H9 (cell line): ENCODE measurements around the gene ATP1B2. TPM values are rescaled to one million over a fixed set of nuclear protein-coding genes. Genes with fewer than 3 reads are reported as not detected.

ENCODE experiments used
- DNase-seq: peaks from one replicate; pipeline ENCODE4 v3.0.0-alpha.2; 2017
- H2AFZ ChIP-seq: one replicate; pipeline ENCODE4 v1.6.1; 2013; ENCODE audit warnings: mild to moderate bottlenecking, low read length, control low read depth, moderate library complexity
- H2AK5ac ChIP-seq: 2 replicates; pipeline ENCODE4 v1.6.1; 2013; ENCODE audit warnings: low read length, control low read depth, mixed read lengths; ENCODE audit not compliant: insufficient read length
- H2BK120ac ChIP-seq: one replicate; pipeline ENCODE4 v1.6.1; 2013; ENCODE audit warnings: low read depth, mild to moderate bottlenecking, low read length, control low read depth, inconsistent platforms; ENCODE audit not compliant: poor library complexity, severe bottlenecking
- H2BK12ac ChIP-seq: 2 replicates; pipeline ENCODE4 v1.6.1; 2013; ENCODE audit warnings: low read length, control low read depth, mixed read lengths, low read depth; ENCODE audit not compliant: insufficient read length
- H2BK15ac ChIP-seq: 2 replicates; pipeline ENCODE4 v1.6.1; 2013; ENCODE audit warnings: low read depth, low read length, control low read depth
- H2BK20ac ChIP-seq: one replicate; pipeline ENCODE4 v1.6.1; 2013; ENCODE audit warnings: low read depth, mild to moderate bottlenecking, low read length, control low read depth, inconsistent platforms; ENCODE audit not compliant: poor library complexity, severe bottlenecking
- H2BK5ac ChIP-seq: 2 replicates; pipeline ENCODE4 v1.6.1; 2013; ENCODE audit warnings: low read length, control low read depth, mixed read lengths; ENCODE audit not compliant: insufficient read length
- H3K14ac ChIP-seq: 2 replicates; pipeline ENCODE4 v1.6.1; 2013; ENCODE audit warnings: low read length, control low read depth; ENCODE audit not compliant: insufficient read depth
- H3K18ac ChIP-seq: 2 replicates; pipeline ENCODE4 v1.6.1; 2013; ENCODE audit warnings: low read depth, mild to moderate bottlenecking, mixed read lengths, low read length, control low read depth; ENCODE audit not compliant: insufficient read length
- H3K23ac ChIP-seq: 2 replicates; pipeline ENCODE4 v1.6.1; 2013; ENCODE audit warnings: low read length, control low read depth, mixed read lengths, low read depth; ENCODE audit not compliant: insufficient read length
- H3K23me2 ChIP-seq: 2 replicates; pipeline ENCODE4 v1.6.1; 2013; ENCODE audit warnings: low read depth, mild to moderate bottlenecking, mixed read lengths, low read length, control low read depth; ENCODE audit not compliant: insufficient read length, poor library complexity, severe bottlenecking
- H3K27ac ChIP-seq: 2 replicates; pipeline ENCODE4 v1.5.1; 2013; ENCODE audit warnings: low read length, control low read depth, mixed read lengths, low read depth; ENCODE audit not compliant: insufficient read length
- H3K27me3 ChIP-seq: 2 replicates; pipeline ENCODE4 v1.6.1; 2013; ENCODE audit warnings: low read length, control low read depth, inconsistent platforms; ENCODE audit not compliant: insufficient read depth
- H3K4ac ChIP-seq: 2 replicates; pipeline ENCODE4 v1.6.1; 2013; ENCODE audit warnings: low read depth, mild to moderate bottlenecking, control low read depth, inconsistent platforms, low read length, moderate library complexity
- H3K4me1 ChIP-seq: 2 replicates; pipeline ENCODE4 v1.6.1; 2013; ENCODE audit warnings: low read length, control low read depth, inconsistent platforms; ENCODE audit not compliant: insufficient read depth
- H3K4me2 ChIP-seq: 2 replicates; pipeline ENCODE4 v1.6.1; 2013; ENCODE audit warnings: low read length, control low read depth, mixed read lengths; ENCODE audit not compliant: insufficient read length, insufficient read depth
- H3K56ac ChIP-seq: 2 replicates; pipeline ENCODE4 v1.6.1; 2013; ENCODE audit warnings: low read depth, mild to moderate bottlenecking, mixed read lengths, low read length, control low read depth; ENCODE audit not compliant: insufficient read length
- H3K79me1 ChIP-seq: 2 replicates; pipeline ENCODE4 v1.6.1; 2013; ENCODE audit warnings: low read depth, mild to moderate bottlenecking, moderate library complexity, low read length, control low read depth, inconsistent platforms; ENCODE audit not compliant: insufficient read depth, poor library complexity, severe bottlenecking
- H3K79me2 ChIP-seq: 2 replicates; pipeline ENCODE4 v1.6.1; 2013; ENCODE audit warnings: low read length, control low read depth, inconsistent platforms; ENCODE audit not compliant: insufficient read depth
- H3K9ac ChIP-seq: 2 replicates; pipeline ENCODE4 v1.6.1; 2013; ENCODE audit warnings: low read length, control low read depth, mixed read lengths; ENCODE audit not compliant: insufficient read length; ENCODE audit errors: extremely low read depth
- H3K9me3 ChIP-seq: one replicate; pipeline ENCODE4 v1.6.1; 2013; ENCODE audit warnings: low read depth, low read length, inconsistent platforms; ENCODE audit not compliant: control insufficient read depth
- H3T11ph ChIP-seq: one replicate; pipeline ENCODE4 v1.6.1; 2013; ENCODE audit warnings: mild to moderate bottlenecking, low read length, control low read depth, inconsistent platforms
- H4K20me1 ChIP-seq: one replicate; pipeline ENCODE4 v1.6.1; 2013; ENCODE audit not compliant: control insufficient read depth, insufficient read length, insufficient read depth
- H4K5ac ChIP-seq: 2 replicates; pipeline ENCODE4 v1.6.1; 2013; ENCODE audit warnings: low read depth, mild to moderate bottlenecking, mixed read lengths, low read length, control low read depth; ENCODE audit not compliant: insufficient read length
- H4K8ac ChIP-seq: replicated peaks from 2 replicates; pipeline ENCODE4 v1.6.1; 2013; ENCODE audit warnings: low read length, control low read depth, mixed read lengths, low read depth; ENCODE audit not compliant: insufficient read length
- H4K91ac ChIP-seq: 2 replicates; pipeline ENCODE4 v1.6.1; 2013; ENCODE audit warnings: low read depth, mild to moderate bottlenecking, moderate library complexity, mixed read lengths, low read length, control low read depth; ENCODE audit not compliant: insufficient read length
- H3K27ac Mint-ChIP-seq, 3 experiments: 2 replicates in 2 of 3; 3 replicates in 1 of 3; pipeline ENCODE4 v1.8.0; 2020 to 2021; ENCODE audit warnings: mixed read lengths in 3 of 3, mild to moderate bottlenecking in 1 of 3, moderate library complexity in 1 of 3
- H3K27me3 Mint-ChIP-seq: 2 replicates; pipeline ENCODE4 v1.8.0; 2021; ENCODE audit warnings: low read depth, mild to moderate bottlenecking, moderate library complexity, mixed read lengths
- H3K36me3 Mint-ChIP-seq, 3 experiments: 2 replicates in 2 of 3; 3 replicates in 1 of 3; pipeline ENCODE4 v1.8.0; 2020 to 2021; ENCODE audit warnings: low read depth in 3 of 3, mixed read lengths in 3 of 3; ENCODE audit not compliant: insufficient read depth in 1 of 3
- H3K4me1 Mint-ChIP-seq, 2 experiments: 2 replicates each; pipeline ENCODE4 v1.8.0; 2020; ENCODE audit warnings: mixed read lengths in 2 of 2
- H3K4me3 Mint-ChIP-seq, 2 experiments: 2 replicates in 1 of 2; 3 replicates in 1 of 2; pipeline ENCODE4 v1.8.0; 2020 to 2021; ENCODE audit warnings: mild to moderate bottlenecking in 2 of 2, mixed read lengths in 2 of 2, moderate library complexity in 1 of 2
- H3K9me3 Mint-ChIP-seq, 2 experiments: 2 replicates in 1 of 2; 3 replicates in 1 of 2; pipeline ENCODE4 v1.8.0; 2020; ENCODE audit warnings: mild to moderate bottlenecking in 2 of 2, mixed read lengths in 2 of 2, moderate library complexity in 1 of 2
- CTCF ChIP-seq: fragments of 200-600 bp; sonication (generic); conservative IDR thresholded peaks from 3 replicates; pipeline ENCODE4 v1.8.0; 2021; ENCODE audit warnings: antibody characterized with exemption, mild to moderate bottlenecking
- WGBS: extraction: QIAGEN DNeasy Blood & Tissue Kit; methylation state at CpG from one replicate; pipeline ENCODE4 v1.1.7; 2013; ENCODE audit warnings: missing lambda C conversion rate, low lambda C conversion rate, mixed read lengths; ENCODE audit not compliant: insufficient read length; ENCODE audit errors: extremely low coverage; 5-methylcytosine and 5-hydroxymethylcytosine counted together
- total RNA-seq: library from RNA; stranded (reverse); gene quantifications from 2 replicates; pipeline ENCODE4 v1.2.1, GENCODE V29; 2021

ATP1B2 gene
- total RNA-seq, 1 experiment from 2014 or later = 16.2 TPM

GRCh38 chr17:7704601-7705268 lies 54.0 kb downstream of the ATP1B2 start, which contains the start of gene EFNB3:
TSS of gene EFNB3 (plus strand) at chr17:7705202. CDS start at chr17:7705599, 397 bp downstream.
- no peak for TF ChIP-seq CTCF
- peak within 1 kb of the TSS; percentile 93 for H3K4me2 ChIP-seq
- peak within 1 kb of the TSS in 2 of 3 experiments; percentile 88 to 97; a peak in 4 of 7 replicates for H3K27ac Mint-ChIP-seq
- H3K4me1 ChIP-seq = no peaks in the 10 kb centered on the region; the same call in 1 of the 2 replicates
- peaks cover 28% of the 10 kb centered on the region for H3K27me3 Mint-ChIP-seq
- peaks cover 5 to 16% (median 16%) of the 10 kb centered on the region in 3 experiments; a peak in 6 of 7 replicates for H3K36me3 Mint-ChIP-seq
- H3K23me2 ChIP-seq = peaks cover 18% of the 10 kb centered on the region
- no peak within 1 kb of the TSS for H2BK120ac ChIP-seq
- H3K27ac ChIP-seq = no peak within 1 kb of the TSS
- no peak within 1 kb of the TSS for H2BK12ac ChIP-seq
- peak within 1 kb of the TSS; percentile 75 to 87 for H3K4me3 Mint-ChIP-seq
- no peaks in the 10 kb centered on the region for H3K9me3 Mint-ChIP-seq
- no peak within 1 kb of the TSS for H4K91ac ChIP-seq
- H3K79me2 ChIP-seq = no peaks in the 10 kb centered on the region
- H2BK20ac ChIP-seq = no peak within 1 kb of the TSS
- H3K4ac ChIP-seq = no peak within 1 kb of the TSS; the same call in 1 of the 2 replicates
- no peaks in the 10 kb centered on the region; the same call in 1 of the 2 replicates for H3K27me3 ChIP-seq
- peak within 1 kb of the TSS; percentile 31 for H3K18ac ChIP-seq
- H3T11ph ChIP-seq = no peak within 1 kb of the TSS
- no peak within 1 kb of the TSS; the same call in 1 of the 2 replicates for H2BK15ac ChIP-seq
- H3K4me1 Mint-ChIP-seq = peaks cover 31 to 33% of the 10 kb centered on the region in 2 experiments
- peak within 1 kb of the TSS; percentile 19 for H3K9ac ChIP-seq
- no peak within 1 kb of the TSS for H4K8ac ChIP-seq
- peak within 1 kb of the TSS; percentile 66 for H3K14ac ChIP-seq
- H3K79me1 ChIP-seq = no peaks in the 10 kb centered on the region
- no peak within 1 kb of the TSS for H3K23ac ChIP-seq
- H2AFZ ChIP-seq = no peak within 1 kb of the TSS
- no peaks in the 10 kb centered on the region for H4K20me1 ChIP-seq
- no CpG with 5 or more reads among the region's 45 CpGs for WGBS
- H2BK5ac ChIP-seq = no peak within 1 kb of the TSS
- H2AK5ac ChIP-seq = no peak within 1 kb of the TSS
- peak; percentile 91 for DNase-seq
- H4K5ac ChIP-seq = no peak within 1 kb of the TSS
- no peaks in the 10 kb centered on the region for H3K9me3 ChIP-seq
- no peak within 1 kb of the TSS for H3K56ac ChIP-seq
